GM19023 (cell line): ENCODE results near the gene SLC29A3.

Experiments
- ATAC-seq: cut with Tn5 transposase; IDR thresholded peaks from one replicate; pipeline ENCODE4 v1.9.1; 2021; ENCODE audit warnings: mild to moderate bottlenecking, moderate library complexity; ENCODE audit not compliant: unreplicated experiment

The SLC29A3 gene

GRCh38 chr10:71389768-71390460 lies 70.9 kb downstream of the SLC29A3 start:
- no peak for ATAC-seq

GRCh38 chr10:71390461-71390835 lies 71.4 kb downstream of the SLC29A3 start:
- no peak for ATAC-seq

- ATAC-seq = no peak
Observed at GRCh38 chr10:71390921-71391690, 72.0 kb downstream of the SLC29A3 start.

DNA sequence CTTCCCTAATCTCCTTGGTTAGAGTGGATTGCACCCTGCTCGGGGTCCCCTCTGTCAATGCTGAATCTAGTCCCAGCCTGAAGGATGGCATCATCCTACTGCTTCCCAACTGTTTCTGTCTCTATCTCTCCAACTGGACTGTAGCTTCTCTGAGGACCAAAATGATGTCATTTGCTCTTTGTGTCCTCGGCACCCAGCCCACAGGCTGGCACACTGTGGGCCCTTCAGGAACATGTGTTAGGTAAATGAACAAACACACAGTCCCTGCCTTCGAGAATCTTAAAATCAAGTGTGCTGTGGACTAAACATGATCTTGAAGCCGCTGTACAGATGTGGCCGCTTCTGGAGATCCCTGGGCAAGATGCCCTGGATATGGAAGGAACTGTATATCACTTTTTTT lies 72.6 kb downstream of the SLC29A3 start:
- ATAC-seq = no peak

- no peak for ATAC-seq
Observed at GRCh38 chr10:71392292-71392691, 73.2 kb downstream of the SLC29A3 start.

DNA sequence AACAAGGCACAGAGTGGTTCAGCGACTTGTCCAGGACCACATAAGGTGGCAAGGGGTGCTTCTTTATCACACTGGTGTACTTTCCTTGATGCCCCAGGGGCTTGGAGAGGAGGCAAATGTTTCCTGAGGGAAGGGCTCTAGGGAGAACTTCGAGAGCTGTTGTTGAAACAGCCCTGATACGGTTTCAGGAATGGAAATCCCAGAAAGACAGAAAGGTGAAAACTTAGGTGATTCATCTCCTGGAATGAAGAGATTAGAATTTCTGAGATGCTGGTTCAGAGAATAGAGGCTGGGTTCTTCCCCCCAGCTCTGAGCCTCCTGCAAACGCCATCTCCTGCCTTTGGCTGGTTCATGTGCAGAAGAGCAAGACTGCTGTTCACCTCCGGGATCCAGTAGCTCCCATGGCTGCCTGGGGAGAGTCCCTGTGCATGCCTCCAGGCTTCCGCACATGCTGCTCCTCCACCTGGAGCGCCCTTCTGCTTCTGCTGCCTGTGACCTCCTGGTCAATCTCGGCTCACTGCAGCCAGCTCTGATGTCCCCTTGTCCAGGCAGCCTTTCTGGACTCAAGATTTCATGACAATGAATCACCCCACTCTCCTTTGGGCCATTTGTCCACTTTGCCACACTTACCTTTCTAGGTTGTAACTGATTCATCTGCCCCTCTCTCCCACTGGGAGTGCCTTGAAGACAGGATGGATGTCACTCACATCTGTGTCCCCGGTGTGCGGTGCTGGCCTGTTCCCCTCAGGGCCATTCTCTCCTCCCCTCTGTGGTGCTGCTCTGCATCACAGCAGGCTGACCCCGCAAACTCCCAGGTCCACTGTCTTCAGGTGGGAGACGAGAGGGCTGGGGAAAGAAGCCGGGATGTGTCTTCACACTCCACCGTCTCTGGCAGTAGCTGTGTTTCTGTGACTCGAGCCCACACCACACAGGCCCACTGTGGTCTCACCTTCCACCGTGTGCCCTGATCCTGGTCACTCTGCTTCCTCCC lies 74.0 kb downstream of the SLC29A3 start:
- no peak for ATAC-seq

- ATAC-seq = no peak
Observed at GRCh38 chr10:71393841-71394475, 74.9 kb downstream of the SLC29A3 start.

- no peak for ATAC-seq
Observed at GRCh38 chr10:71394926-71395562, 76.0 kb downstream of the SLC29A3 start.

DNA sequence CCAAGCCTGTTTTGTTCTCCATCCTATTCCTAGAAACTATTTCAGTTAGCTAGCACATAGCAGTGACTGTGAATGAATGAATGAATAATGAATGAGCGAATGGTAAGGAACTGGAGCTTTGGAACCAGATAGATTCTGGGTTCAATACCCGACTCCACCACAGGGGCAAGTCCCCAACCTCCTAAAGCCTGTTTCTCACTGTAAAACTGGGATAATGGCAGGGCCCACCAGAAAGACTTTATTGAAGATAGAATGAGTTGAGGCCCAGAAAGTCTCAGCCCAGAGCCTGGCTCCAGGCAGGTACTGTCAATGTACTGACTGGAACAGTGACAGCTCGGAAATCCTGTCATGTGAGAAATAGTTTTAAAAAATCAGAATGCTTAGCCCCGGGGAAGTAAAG lies 76.6 kb downstream of the SLC29A3 start:
- no peak for ATAC-seq

DNA sequence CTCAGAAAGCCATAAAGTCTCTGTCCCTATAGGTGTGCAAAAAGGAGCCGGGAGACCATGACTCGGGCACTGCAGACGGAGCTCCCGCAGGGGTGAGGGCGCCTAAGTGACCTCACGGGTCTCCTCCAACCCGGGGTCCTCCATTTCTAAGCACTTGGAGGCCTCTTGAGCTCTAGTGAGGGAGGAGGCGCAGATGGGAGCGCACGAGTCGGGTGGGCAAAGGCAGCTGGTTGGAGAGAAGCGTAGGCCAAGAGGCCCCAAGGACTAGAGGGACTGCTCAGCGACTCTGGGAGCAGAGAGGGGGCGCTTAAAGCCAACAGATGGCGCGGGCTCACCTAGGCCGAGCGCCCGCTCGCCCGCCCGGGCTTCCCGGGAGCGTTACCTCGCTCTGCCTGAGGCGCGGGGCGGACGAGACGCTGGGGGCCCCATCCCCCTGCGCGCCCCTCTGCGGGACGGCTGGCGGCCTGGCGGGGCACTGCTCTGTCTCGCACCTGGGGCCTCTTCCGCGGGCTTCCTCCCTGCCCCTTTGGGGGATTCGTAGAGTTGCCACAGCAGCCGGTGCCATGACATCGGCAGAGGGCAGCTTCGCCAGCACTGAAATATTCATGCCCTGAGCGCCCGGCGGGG lies 77.1 kb downstream of the SLC29A3 start:
- ATAC-seq = no peak

DNA sequence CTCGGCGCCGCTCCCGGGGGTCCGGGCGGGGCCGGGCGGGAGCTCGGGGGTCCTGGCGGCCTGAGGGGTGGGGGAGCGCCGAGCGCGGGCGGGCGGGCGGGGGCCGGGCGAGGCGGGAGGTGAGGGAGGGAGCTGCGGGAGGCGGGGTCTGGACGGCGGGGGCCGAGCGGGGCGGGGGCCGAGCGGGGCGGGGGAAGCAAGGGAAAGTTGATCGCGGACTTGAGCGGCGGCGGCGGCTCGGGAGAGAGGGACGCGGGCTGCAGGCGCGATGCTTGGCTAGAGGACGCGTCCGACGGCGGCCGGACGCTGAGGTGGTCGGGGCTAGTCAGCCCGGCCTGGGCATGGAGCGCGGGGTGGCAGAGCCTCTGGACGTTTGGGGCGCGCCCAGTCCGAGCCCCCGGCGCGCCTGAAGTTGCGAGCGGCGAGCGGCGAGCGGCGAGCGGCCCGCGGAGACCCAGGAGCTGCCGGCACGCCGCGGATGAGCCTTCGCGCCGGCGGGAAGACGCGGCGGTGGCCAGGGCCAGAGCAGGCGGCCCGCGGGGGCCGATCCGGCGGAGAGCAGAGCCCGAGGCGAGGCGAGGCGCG lies 77.7 kb downstream of the SLC29A3 start, which contains the start of gene CDH23:
Gene CDH23, plus strand, starts transcription at position 210 of the 585 bp plus-strand sequence. CDS start 42,912 bp downstream, outside the sequence.
- no peak for ATAC-seq

- no peak for ATAC-seq
Observed at GRCh38 chr10:71397296-71398212, 78.5 kb downstream of the SLC29A3 start.

DNA sequence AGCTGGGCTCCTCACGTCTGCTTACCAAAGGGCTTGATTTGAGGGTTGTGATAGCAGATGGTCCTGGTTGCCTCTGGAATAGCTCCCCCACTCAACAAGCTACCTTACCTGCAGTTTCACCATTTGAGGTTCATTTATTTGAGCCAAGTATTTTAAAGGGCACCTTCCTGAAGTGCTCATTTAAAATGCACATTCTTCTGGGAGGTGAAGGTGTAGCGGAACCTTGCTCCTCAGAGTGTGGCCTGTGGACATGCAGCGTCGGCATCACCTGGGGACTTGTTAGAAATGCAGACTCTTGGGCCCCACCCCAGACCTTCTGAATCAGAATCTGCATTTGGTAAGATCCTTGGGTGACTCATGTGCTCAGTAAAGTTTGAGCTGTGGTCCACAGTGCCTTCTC lies 79.9 kb downstream of the SLC29A3 start:
- no peak for ATAC-seq

DNA sequence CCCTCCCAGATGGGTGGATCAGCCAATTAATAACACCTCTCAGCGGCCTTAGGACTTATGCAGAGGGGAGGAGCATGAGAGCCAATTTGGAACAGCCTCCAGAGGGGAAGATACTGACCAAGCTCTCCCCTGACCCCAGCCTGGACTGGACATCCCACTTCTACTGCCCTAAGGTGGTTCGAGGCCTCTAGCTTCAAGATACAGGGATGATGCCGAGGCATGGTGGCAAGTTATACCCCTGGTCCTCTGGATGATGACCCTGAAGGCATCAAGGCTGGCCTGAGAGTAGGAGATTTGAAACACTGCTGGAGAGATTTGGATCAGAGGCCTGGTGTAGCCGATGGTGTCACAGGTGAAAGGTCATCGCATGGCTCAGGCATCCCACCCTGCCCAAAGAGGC lies 80.9 kb downstream of the SLC29A3 start:
- ATAC-seq = no peak

DNA sequence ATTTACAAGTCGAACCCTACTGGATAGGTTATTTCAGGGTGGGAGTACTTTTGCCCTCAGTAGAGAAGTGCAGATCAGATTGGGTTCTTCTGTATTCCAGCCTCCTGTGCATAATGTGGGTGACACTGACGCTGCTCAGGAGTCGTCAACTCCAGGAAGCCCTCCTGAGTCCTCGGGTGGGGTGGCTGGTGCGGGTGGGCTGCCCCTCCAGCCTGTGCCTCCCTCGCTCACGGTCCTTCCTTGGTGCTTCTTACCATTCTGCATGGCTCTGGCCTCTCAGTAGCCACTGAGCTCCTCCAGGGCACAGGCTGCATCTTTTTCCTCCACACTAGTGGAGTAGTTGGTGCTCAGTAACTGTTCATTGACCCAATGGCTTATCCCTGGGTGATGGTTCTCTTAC lies 82.0 kb downstream of the SLC29A3 start:
- ATAC-seq = no peak

GRCh38 chr10:71402005-71402404 lies 82.9 kb downstream of the SLC29A3 start:
- ATAC-seq = no peak

DNA sequence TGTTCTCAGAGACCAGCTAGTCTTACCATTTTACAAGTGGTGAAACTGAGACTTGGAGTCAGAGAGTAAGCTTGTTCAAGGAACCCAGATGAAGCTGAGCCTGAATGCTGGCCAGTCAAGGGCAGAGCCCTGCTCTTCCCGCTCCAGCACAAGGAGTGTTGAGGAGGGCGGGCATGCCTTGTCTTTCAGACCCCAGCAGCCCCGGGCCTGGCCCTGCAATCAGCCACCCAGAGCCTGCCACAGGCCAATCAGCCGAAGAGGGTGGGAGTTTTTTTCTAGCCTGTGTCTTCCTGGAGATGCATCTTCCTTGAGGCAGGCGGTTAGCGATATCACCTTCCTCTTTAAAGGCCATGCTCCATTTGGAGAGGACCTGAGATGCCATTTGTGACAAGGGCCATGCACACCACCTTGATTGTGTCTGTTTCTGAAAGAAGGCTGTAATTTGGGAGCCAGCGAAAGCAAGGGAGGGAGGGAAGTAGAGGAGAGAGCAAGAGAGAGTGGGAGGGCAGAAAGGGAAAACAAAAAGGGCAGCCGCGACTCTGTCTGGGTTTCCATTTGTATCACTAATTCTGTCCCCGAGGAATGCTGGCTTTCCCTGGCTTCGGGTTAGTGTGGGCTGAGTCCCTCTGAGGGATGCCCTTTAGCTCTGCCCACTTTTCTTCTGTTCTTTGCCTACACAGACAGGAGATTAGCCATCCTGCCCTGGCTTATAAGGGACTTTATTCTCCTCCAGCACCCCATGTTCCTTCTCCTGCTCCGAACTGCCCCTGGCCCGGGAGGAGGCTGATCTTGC lies 85.6 kb downstream of the SLC29A3 start:
- ATAC-seq = no peak

GRCh38 chr10:71406878-71407277 lies 87.8 kb downstream of the SLC29A3 start:
- no peak for ATAC-seq
